ENCODE measurements around the gene NODAL.
"Not testable (repeated sequence)": the region's sequence is repeated elsewhere in the genome, so short reads cannot be mapped to it uniquely, and the experiment has no call there.

Gene NODAL

GRCh38 chr10:70441161-70441894, at the start of gene NODAL:
NODAL (minus strand) TSS chr10:70441681; CDS start chr10:70441667, 14 bp downstream.
- Histone ChIP-seq H3K27me3 (peaks cover 3 to 38% of the 10 kb centered on the region in 2 donors), H3K27ac (no peak within 1 kb of the TSS), H3K9me3 (no peaks in the 10 kb centered on the region), H3K4me1 (peaks cover 0 to 18% (median 12%) of the 10 kb centered on the region in 4 donors), H3K36me3 (no peaks in the 10 kb centered on the region), H3K4me3 (peak within 1 kb of the TSS; percentile 9 to 39)
- DNase-seq = no peak
- TF ChIP-seq, protein P1, sequence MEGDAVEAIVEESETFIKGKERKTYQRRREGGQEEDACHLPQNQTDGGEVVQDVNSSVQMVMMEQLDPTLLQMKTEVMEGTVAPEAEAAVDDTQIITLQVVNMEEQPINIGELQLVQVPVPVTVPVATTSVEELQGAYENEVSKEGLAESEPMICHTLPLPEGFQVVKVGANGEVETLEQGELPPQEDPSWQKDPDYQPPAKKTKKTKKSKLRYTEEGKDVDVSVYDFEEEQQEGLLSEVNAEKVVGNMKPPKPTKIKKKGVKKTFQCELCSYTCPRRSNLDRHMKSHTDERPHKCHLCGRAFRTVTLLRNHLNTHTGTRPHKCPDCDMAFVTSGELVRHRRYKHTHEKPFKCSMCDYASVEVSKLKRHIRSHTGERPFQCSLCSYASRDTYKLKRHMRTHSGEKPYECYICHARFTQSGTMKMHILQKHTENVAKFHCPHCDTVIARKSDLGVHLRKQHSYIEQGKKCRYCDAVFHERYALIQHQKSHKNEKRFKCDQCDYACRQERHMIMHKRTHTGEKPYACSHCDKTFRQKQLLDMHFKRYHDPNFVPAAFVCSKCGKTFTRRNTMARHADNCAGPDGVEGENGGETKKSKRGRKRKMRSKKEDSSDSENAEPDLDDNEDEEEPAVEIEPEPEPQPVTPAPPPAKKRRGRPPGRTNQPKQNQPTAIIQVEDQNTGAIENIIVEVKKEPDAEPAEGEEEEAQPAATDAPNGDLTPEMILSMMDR (IDR thresholded peaks at IDR 0.05) = no peak
- intact Hi-C loops (cut with DNase I; ENCODE audit: low total_unique reads) = no loop called here

DNA sequence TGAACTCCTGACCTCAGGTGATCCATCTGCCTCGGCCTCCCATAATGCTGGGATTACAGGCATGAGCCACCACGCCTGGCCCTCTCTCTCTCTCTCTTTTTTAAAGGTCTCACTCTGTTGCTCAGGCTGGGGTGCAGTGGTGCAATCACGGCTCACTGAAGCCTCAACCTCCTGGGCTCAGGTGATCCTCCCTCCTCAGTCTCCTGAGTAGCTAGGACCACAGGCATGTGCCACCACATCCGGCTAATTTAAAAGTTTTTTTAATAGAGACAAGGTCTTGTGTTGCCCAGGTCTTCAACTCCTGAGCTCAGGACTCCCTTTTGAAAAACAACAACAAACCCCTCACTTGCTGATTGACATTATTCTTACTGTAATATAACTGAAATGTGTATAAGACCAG, 48.7 kb upstream of the NODAL start:
- Histone ChIP-seq H3K27me3 (no peaks in the 10 kb centered on the region), H3K27ac (no peak overlapping the region), H3K4me1 (no peaks in the 10 kb centered on the region), H3K9me3 (no peaks in the 10 kb centered on the region), H3K36me3 (no peaks in the 10 kb centered on the region), H3K4me3 (no peak overlapping the region)
- no peak for DNase-seq
- TF ChIP-seq, protein P1 (IDR thresholded peaks at IDR 0.05) = no peak
- intact Hi-C loops (cut with DNase I; ENCODE audit: low total_unique reads) = no loop called here

DNA sequence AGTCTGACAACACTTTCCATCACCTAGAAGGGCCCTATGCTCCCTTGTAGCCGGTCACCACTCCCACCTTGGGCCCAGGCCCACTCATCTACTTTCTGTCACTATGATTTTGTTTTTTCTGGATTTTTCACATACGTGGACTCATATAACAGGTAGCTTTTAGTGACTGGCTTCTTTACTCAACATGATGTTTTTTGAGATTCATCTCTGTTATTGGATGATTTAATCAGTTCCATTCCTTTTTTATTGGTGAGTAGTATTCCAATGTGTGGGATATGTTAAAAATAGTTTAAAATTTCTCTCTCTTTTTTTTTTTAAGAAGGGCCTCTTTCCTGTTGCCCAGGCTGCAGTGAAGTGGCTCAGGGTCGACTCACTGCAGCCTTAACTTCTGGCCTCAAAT, 46.3 kb upstream of the NODAL start:
- H3K4me1 ChIP-seq = peaks cover 1 to 17% (median 13%) of the 10 kb centered on the region in 4 donors
- no peaks in the 10 kb centered on the region for H3K27me3 ChIP-seq
- TF ChIP-seq, protein P1 (IDR thresholded peaks at IDR 0.05) = no peak
- H3K9me3 ChIP-seq = no peaks in the 10 kb centered on the region
- H3K27ac ChIP-seq = no peak overlapping the region
- H3K4me3 ChIP-seq = no peak overlapping the region
- no peaks in the 10 kb centered on the region for H3K36me3 ChIP-seq
- intact Hi-C loops (cut with DNase I; ENCODE audit: low total_unique reads) = no loop called here
- DNase-seq = no peak

- Histone ChIP-seq H3K27ac (peak overlapping the region; percentile 64 to 66), H3K4me1 (peaks cover 4 to 55% (median 44%) of the 10 kb centered on the region in 4 donors)
- H3K36me3 ChIP-seq; H3K9me3 ChIP-seq; DNase-seq; intact Hi-C loops (cut with DNase I; ENCODE audit: low total_unique reads); H3K27me3 ChIP-seq; H3K4me3 ChIP-seq: not testable (repeated sequence)
Measured at GRCh38 chr10:70483872-70484271, 42.4 kb upstream of the NODAL start.

DNA sequence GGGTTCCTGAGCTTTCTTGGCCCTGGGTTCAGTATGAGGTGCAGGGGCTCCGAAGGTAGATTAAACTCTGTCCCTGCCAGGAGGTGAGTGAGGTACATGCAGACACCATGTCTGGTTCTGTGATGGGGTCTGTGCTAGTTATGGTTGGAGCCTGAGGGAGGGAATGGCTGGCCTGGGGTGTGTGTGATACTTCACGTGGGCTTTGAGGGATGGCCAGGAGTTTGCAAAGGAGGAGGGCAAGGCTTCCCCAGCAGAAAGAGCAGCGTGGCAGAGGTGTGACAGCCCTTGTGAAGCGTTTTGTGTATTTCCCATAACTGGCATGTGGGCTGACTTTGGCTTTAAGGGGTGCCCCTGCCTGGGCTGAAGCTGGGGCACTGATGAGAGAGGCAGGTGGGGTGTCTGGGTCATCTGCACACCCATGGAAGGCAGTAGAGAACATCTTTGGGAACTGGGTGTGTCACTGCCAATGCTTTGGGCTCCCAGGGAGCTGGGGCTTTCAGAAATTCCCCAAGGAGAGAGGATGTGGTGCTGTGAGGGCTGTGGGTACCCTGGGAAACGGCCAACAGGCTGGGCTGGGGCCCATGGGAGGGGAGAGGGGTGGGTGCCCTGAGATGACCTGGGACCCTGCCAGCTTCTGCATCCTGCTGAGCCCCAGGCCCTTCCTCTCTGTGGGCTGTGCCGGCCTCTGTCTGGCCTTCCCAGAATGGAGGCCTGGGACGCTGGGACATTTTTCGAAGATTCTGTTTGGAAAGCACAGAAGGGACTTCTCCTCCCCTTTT, 41.7 kb upstream of the NODAL start:
- H3K36me3 ChIP-seq = no peaks in the 10 kb centered on the region
- no peaks in the 10 kb centered on the region for H3K27me3 ChIP-seq
- TF ChIP-seq, protein P1 (IDR thresholded peaks at IDR 0.05) = no peak
- no peak overlapping the region for H3K4me3 ChIP-seq
- intact Hi-C loops (cut with DNase I; ENCODE audit: low total_unique reads) = no loop called here
- H3K4me1 ChIP-seq = peaks cover 4 to 57% (median 47%) of the 10 kb centered on the region in 4 donors
- H3K27ac ChIP-seq = peak overlapping the region; percentile 64 to 66
- H3K9me3 ChIP-seq = no peaks in the 10 kb centered on the region
- DNase-seq = no peak

Measured in tibial artery (tissue), 4 donors.